ENCODE measurements around the gene NKD1.

DNA sequence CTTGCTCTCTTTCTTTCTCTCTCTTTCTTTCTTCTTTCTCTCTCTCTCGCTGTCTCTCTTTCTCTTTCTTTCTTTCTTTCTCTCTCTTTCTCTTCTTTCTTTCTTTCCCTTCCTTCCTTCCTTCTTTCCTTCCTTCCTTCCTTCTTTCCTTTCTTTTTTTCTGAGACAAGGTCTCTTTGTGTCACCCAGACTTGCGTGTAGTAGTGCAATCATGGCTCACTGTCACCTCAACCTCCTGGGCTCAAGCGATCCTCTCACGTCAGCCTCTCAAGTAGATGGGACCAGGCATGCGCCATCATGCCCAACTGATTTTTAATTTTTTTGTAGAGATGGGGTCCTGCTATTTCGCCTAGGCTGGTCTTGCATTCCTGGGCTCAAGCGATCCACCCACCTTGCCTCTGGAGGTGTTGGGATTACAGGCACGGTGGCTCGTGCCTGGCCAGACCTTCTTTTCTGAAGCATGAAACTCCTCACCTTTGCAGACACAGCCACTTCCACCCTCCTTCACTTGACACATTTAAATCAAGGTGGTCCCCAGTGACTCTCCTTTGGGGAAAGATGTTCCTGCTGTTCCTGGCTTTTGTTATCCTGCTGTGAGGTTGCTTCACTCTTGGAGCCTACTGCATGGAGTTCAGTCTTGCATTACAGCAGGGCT lies 26.8 kb upstream of the NKD1 start:
- TF ChIP-seq, protein P1, sequence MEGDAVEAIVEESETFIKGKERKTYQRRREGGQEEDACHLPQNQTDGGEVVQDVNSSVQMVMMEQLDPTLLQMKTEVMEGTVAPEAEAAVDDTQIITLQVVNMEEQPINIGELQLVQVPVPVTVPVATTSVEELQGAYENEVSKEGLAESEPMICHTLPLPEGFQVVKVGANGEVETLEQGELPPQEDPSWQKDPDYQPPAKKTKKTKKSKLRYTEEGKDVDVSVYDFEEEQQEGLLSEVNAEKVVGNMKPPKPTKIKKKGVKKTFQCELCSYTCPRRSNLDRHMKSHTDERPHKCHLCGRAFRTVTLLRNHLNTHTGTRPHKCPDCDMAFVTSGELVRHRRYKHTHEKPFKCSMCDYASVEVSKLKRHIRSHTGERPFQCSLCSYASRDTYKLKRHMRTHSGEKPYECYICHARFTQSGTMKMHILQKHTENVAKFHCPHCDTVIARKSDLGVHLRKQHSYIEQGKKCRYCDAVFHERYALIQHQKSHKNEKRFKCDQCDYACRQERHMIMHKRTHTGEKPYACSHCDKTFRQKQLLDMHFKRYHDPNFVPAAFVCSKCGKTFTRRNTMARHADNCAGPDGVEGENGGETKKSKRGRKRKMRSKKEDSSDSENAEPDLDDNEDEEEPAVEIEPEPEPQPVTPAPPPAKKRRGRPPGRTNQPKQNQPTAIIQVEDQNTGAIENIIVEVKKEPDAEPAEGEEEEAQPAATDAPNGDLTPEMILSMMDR (IDR thresholded peaks at IDR 0.05) = peak; percentile 46
- TF ChIP-seq EZH2 (IDR thresholded peaks at IDR 0.05; ENCODE audit: borderline replicate concordance, insufficient read depth, low read depth, low read length, poor library complexity, severe bottlenecking) = no peak
